HepG2 (cell line): ENCODE measurements around the gene PLCXD1. TPM values are rescaled to one million over a fixed set of nuclear protein-coding genes. Genes with fewer than 3 reads are reported as not detected.
A peak's percentile ranks its signal among the peaks of the same experiment; 100 is the strongest.

ENCODE experiments used
- ARNT2 ChIP-seq: sonication (generic); formaldehyde crosslinking; IDR thresholded peaks from 2 replicates; pipeline ENCODE4 v1.8.0; 2022; ENCODE audit warnings: mild to moderate bottlenecking, low read depth, missing genetic modification reagents, moderate library complexity
- CAMTA2 ChIP-seq: sonication (generic); formaldehyde crosslinking; IDR thresholded peaks from 2 replicates; pipeline ENCODE4 v1.4.0; 2020; ENCODE audit warnings: mild to moderate bottlenecking, missing genetic modification reagents, borderline replicate concordance
- DPF2 ChIP-seq: sonication (generic); formaldehyde crosslinking; IDR thresholded peaks from 2 replicates; pipeline ENCODE4 v1.4.0; 2020; ENCODE audit warnings: mild to moderate bottlenecking, low read depth, missing genetic modification reagents, borderline replicate concordance
- DR1 ChIP-seq: sonication (generic); formaldehyde crosslinking; IDR thresholded peaks from 2 replicates; pipeline ENCODE4 v1.8.0; 2021; ENCODE audit warnings: mild to moderate bottlenecking, missing genetic modification reagents, inconsistent platforms
- E2F5 ChIP-seq: sonication (generic); formaldehyde crosslinking; conservative IDR thresholded peaks from 2 replicates; pipeline ENCODE4 v1.4.0; 2020; ENCODE audit warnings: missing genetic modification reagents
- FUBP1 ChIP-seq: sonication (generic); formaldehyde crosslinking; IDR thresholded peaks from 2 replicates; pipeline ENCODE4 v1.5.1; 2020; ENCODE audit warnings: missing genetic modification reagents, mild to moderate bottlenecking, borderline replicate concordance
- GMEB2 ChIP-seq: IDR thresholded peaks from 2 replicates; pipeline ENCODE4 v1.6.1; 2016; ENCODE audit warnings: missing biosample characterization, missing genetic modification reagents, low read depth
- KAT7 ChIP-seq: IDR thresholded peaks from 2 replicates; pipeline ENCODE4 v1.6.1; 2018; ENCODE audit warnings: borderline replicate concordance, missing compliant biosample characterization
- NR2F2 ChIP-seq: IDR thresholded peaks from 2 replicates; pipeline ENCODE4 v1.6.1; 2012; ENCODE audit warnings: low read depth, inconsistent platforms, borderline replicate concordance
- SETDB1 ChIP-seq: sonication (generic); formaldehyde crosslinking; IDR thresholded peaks from 2 replicates; pipeline ENCODE4 v1.5.1; 2020; ENCODE audit warnings: missing genetic modification reagents, mild to moderate bottlenecking, borderline replicate concordance
- YY1 ChIP-seq: IDR thresholded peaks from 2 replicates; pipeline ENCODE4 v1.6.1; 2011; ENCODE audit warnings: low read length, low read depth, moderate library complexity, mild to moderate bottlenecking; ENCODE audit not compliant: insufficient read depth, insufficient replicate concordance
- ZBTB37 ChIP-seq: sonication (generic); formaldehyde crosslinking; IDR thresholded peaks from 2 replicates; pipeline ENCODE4 v1.4.0; 2020; ENCODE audit warnings: mild to moderate bottlenecking, missing genetic modification reagents
- ZNF142 ChIP-seq: sonication (generic); formaldehyde crosslinking; IDR thresholded peaks from 2 replicates; pipeline ENCODE4 v1.4.0; 2020; ENCODE audit warnings: missing genetic modification reagents
- ZNF451 ChIP-seq: sonication (generic); formaldehyde crosslinking; IDR thresholded peaks from 2 replicates; pipeline ENCODE4 v1.5.0; 2020; ENCODE audit warnings: mild to moderate bottlenecking, missing genetic modification reagents
- ZNF780A ChIP-seq: sonication (generic); formaldehyde crosslinking; IDR thresholded peaks from 2 replicates; pipeline ENCODE4 v1.8.0; 2022; ENCODE audit warnings: mild to moderate bottlenecking, missing genetic modification reagents, moderate library complexity
- ZNF883 ChIP-seq: sonication (generic); formaldehyde crosslinking; IDR thresholded peaks from 2 replicates; pipeline ENCODE4 v1.5.1; 2020; ENCODE audit warnings: mild to moderate bottlenecking, missing genetic modification reagents; ENCODE audit errors: not compliant biosample characterization
- polyA plus RNA-seq, 8 experiments: library from polyadenylated mRNA; depleted of rRNA in 3 of 8; stranded (reverse) in 7 of 8; unstranded in 1 of 8; fragments of >200 nt; fragmentation: Illumina TruSeq in 4 of 8; extraction: Trizol in 4 of 8; gene quantifications; 2 replicates each; pipeline versions ENCODE4 v1.2.1 to v1.2.3, GENCODE V29; 2011 to 2016; ENCODE audit warnings: low read depth in 4 of 8, missing spikeins in 1 of 8, mixed read lengths in 1 of 8; ENCODE audit not compliant: insufficient read depth in 1 of 8
- total RNA-seq, 5 experiments: library from RNA; depleted of rRNA; stranded (reverse); fragments of >200 nt; fragmentation: Illumina TruSeq; extraction: Trizol; gene quantifications; 2 replicates each; pipeline ENCODE4 v1.2.3, GENCODE V29; 2016; ENCODE audit warnings: low read depth in 1 of 5

Gene PLCXD1
- total and polyA plus RNA-seq, 2 of the 13 experiments (the other 11 are each of a cell fraction or from before 2014, with no cell fraction given): 87.7 to 153 TPM

- TF ChIP-seq ZNF142 (CRISPR knock-in tag): no peak
- TF ChIP-seq FUBP1 (CRISPR knock-in tag): no peak
- no peak for TF ChIP-seq YY1
- no peak for TF ChIP-seq DPF2 (CRISPR knock-in tag)
- peak; percentile 85; the same call in 1 of the 2 replicates for TF ChIP-seq ARNT2 (CRISPR knock-in tag)
- no peak for TF ChIP-seq NR2F2
- no peak for TF ChIP-seq CAMTA2 (CRISPR knock-in tag)
- TF ChIP-seq ZNF780A (CRISPR knock-in tag): no peak
- TF ChIP-seq ZNF883 (CRISPR knock-in tag): no peak
- no peak for TF ChIP-seq ZBTB37 (CRISPR knock-in tag)
- TF ChIP-seq ZNF451: no peak
- no peak for TF ChIP-seq KAT7 (CRISPR knock-in tag)
- TF ChIP-seq GMEB2 (CRISPR knock-in tag): peak; percentile 28; the same call in 1 of the 2 replicates
- TF ChIP-seq E2F5 (CRISPR knock-in tag): 0 out of 2 replicates have a peak, but pooled peaks have one; percentile 5
- TF ChIP-seq SETDB1: no peak
- TF ChIP-seq DR1 (CRISPR knock-in tag): no peak; the same call in 1 of the 2 replicates
These were observed 37.8 kb downstream of the PLCXD1 start, which contains the start of gene GTPBP6 (continued) for GRCh38 chrX:318739-319578.
